NCI-H187 treated with DMSO at 0.1 percent for 48 hours (cell line): ENCODE data around the gene SPATA3.

ENCODE experiments used
- DNase-seq: peaks from one replicate; lab custom pipeline; 2025; lab: John Stamatoyannopoulos, UW

Gene SPATA3

GRCh38 chr2:230968921-230969658 lies 26.8 kb upstream of the SPATA3 start:
- no peak for DNase-seq

GRCh38 chr2:230969659-230970015 lies 26.3 kb upstream of the SPATA3 start:
- no peak for DNase-seq

GRCh38 chr2:230972046-230972445 lies 23.9 kb upstream of the SPATA3 start:
- DNase-seq = no peak

GRCh38 chr2:230974096-230974913 lies 21.6 kb upstream of the SPATA3 start:
- no peak for DNase-seq

GRCh38 chr2:230975927-230976326 lies 20.0 kb upstream of the SPATA3 start:
- no peak for DNase-seq

GRCh38 chr2:230976671-230977171 lies 19.2 kb upstream of the SPATA3 start:
- no peak for DNase-seq

- no peak for DNase-seq
Measured at GRCh38 chr2:230980468-230980867, 15.5 kb upstream of the SPATA3 start.

GRCh38 chr2:230981704-230982103 lies 14.2 kb upstream of the SPATA3 start:
- DNase-seq = no peak

GRCh38 chr2:230982126-230982525 lies 13.8 kb upstream of the SPATA3 start:
- DNase-seq = no peak

- no peak for DNase-seq
Measured at GRCh38 chr2:230982528-230982927, 13.4 kb upstream of the SPATA3 start.

- DNase-seq = no peak
Measured at GRCh38 chr2:230983566-230983965, 12.4 kb upstream of the SPATA3 start.

GRCh38 chr2:230984393-230985220 lies 11.3 kb upstream of the SPATA3 start:
- no peak for DNase-seq

GRCh38 chr2:230985519-230986231 lies 10.2 kb upstream of the SPATA3 start:
- no peak for DNase-seq

GRCh38 chr2:230986520-230987136 lies 9.3 kb upstream of the SPATA3 start:
- DNase-seq = no peak

GRCh38 chr2:230987137-230988020 lies 8.5 kb upstream of the SPATA3 start:
- DNase-seq = peak; percentile 1

- no peak for DNase-seq
Measured at GRCh38 chr2:230989731-230990130, 6.2 kb upstream of the SPATA3 start.

- no peak for DNase-seq
Measured at GRCh38 chr2:230990131-230990898, 5.6 kb upstream of the SPATA3 start.

- DNase-seq = no peak
Measured at GRCh38 chr2:230990899-230991150, 5.1 kb upstream of the SPATA3 start.

GRCh38 chr2:230991598-230991997 lies 4.3 kb upstream of the SPATA3 start:
- DNase-seq = no peak

- no peak for DNase-seq
Measured at GRCh38 chr2:230996661-230997060, 740 bp downstream of the SPATA3 start.
